Fibroblast of lung (primary cell): Measurements from ENCODE around the gene RGP1.

Source experiments
- EZH2 ChIP-seq: IDR thresholded peaks from 2 replicates; pipeline ENCODE4 v1.5.1; 2012; ENCODE audit warnings: low read length, control low read depth, mild to moderate bottlenecking; ENCODE audit errors: missing control alignments
- TF ChIP-seq, protein P1 (sequence below), 2 donors: IDR thresholded peaks in 1 of 2; conservative IDR thresholded peaks in 1 of 2; 1 replicate in 1 of 2; 2 replicates in 1 of 2; pipeline ENCODE4 v1.5.1; 2011 to 2012; ENCODE audit warnings: low read length in 2 of 2, control low read depth in 1 of 2, inconsistent platforms in 1 of 2, low read depth in 1 of 2, mild to moderate bottlenecking in 1 of 2

DNA sequence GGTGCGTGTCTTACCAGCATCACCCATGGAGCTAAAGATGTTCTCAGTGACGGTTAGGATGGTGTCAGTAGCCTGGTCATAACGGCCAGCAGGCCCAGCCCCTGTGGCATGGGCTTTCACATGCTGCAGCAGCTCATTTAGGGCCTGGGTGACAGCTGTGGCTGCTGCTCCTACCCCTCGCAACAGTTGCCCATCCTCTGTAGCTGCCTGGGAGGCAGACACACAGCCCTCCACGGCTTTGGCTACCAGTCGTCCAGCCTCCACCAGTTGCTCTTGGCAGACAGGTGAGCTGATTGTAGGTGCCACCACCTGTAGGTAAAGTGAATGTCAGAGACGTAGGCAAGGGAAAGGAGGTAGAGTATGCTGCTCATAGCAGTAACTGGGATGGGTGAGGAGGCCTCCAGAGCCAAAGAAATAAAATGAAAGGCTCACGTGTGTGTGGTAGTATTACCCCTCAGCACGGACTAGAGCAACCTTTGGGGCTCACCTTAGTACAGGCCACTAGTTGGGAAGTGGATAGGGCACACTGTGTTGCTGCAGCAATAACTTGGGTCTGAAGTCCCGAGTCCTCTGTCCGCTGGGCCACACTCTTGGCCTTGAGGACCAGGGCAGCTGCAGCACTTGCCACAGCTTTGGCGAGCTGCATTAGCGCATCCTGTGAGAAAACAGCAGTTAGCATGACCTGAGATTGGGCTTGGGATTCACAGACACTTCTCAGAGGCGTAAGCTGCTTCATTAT lies 31.8 kb upstream of the RGP1 start:
- TF ChIP-seq, protein P1, sequence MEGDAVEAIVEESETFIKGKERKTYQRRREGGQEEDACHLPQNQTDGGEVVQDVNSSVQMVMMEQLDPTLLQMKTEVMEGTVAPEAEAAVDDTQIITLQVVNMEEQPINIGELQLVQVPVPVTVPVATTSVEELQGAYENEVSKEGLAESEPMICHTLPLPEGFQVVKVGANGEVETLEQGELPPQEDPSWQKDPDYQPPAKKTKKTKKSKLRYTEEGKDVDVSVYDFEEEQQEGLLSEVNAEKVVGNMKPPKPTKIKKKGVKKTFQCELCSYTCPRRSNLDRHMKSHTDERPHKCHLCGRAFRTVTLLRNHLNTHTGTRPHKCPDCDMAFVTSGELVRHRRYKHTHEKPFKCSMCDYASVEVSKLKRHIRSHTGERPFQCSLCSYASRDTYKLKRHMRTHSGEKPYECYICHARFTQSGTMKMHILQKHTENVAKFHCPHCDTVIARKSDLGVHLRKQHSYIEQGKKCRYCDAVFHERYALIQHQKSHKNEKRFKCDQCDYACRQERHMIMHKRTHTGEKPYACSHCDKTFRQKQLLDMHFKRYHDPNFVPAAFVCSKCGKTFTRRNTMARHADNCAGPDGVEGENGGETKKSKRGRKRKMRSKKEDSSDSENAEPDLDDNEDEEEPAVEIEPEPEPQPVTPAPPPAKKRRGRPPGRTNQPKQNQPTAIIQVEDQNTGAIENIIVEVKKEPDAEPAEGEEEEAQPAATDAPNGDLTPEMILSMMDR (conservative IDR thresholded peaks at IDR 0.05 in 1 of 2, IDR thresholded peaks at IDR 0.05 in 1 of 2; ENCODE audit: low read depth in 1 of 2, low read length in 2 of 2), result no peak
- TF ChIP-seq EZH2, result no peak
